T-helper 1 cell treated with Interleukin-12 subunit alpha and Interleukin-12 subunit beta and Interleukin-4 antibody, amounts not matched to agents 30 μg/mL and 1 μg/mL, for 36 hours (primary cell): ENCODE data around the gene SH3GL3.

Source experiments
- H3K27ac Mint-ChIP-seq: one replicate; pipeline ENCODE4 v1.8.0; 2021; ENCODE audit warnings: mild to moderate bottlenecking, mixed read lengths
- H3K27me3 Mint-ChIP-seq: one replicate; pipeline ENCODE4 v1.8.0; 2021; ENCODE audit warnings: low read depth, mixed read lengths
- H3K36me3 Mint-ChIP-seq: one replicate; pipeline ENCODE4 v1.8.0; 2021; ENCODE audit warnings: low read depth, mixed read lengths
- H3K4me1 Mint-ChIP-seq: one replicate; pipeline ENCODE4 v1.8.0; 2021; ENCODE audit warnings: low read depth, mixed read lengths
- H3K4me3 Mint-ChIP-seq: one replicate; pipeline ENCODE4 v1.8.0; 2021; ENCODE audit warnings: mild to moderate bottlenecking, moderate library complexity, mixed read lengths
- H3K9me3 Mint-ChIP-seq: one replicate; pipeline ENCODE4 v1.8.0; 2021; ENCODE audit warnings: mixed read lengths

The SH3GL3 gene

GRCh38 chr15:83444936-83445335 lies 2.2 kb upstream of the SH3GL3 start:
- peaks cover 2% of the 10 kb centered on the region for H3K36me3 Mint-ChIP-seq
- no peak overlapping the region for H3K4me3 Mint-ChIP-seq
- H3K4me1 Mint-ChIP-seq = peaks cover 9% of the 10 kb centered on the region
- H3K27ac Mint-ChIP-seq = no peak overlapping the region
- H3K27me3 Mint-ChIP-seq = peaks cover 42% of the 10 kb centered on the region
- no peaks in the 10 kb centered on the region for H3K9me3 Mint-ChIP-seq

DNA sequence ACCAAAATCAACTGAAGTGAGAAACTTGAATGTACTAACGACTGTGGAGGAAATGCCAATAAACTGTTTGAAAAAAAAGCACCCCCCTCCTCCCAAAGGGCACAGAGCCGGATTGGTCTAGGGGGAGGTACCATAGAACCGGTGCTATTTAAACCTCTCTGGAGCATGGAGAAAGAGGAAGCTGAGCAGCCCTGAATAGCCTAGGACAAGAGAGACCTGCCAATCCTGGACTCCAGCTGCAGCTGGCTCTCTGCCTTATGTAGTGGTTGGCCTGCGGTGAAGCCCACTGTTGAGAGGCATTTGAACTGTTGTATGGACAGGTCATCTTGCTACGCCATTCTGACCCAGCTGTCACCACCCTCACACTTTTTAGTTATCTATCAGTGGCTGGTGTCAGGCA lies 1.5 kb upstream of the SH3GL3 start:
- H3K27ac Mint-ChIP-seq = no peak overlapping the region
- H3K4me3 Mint-ChIP-seq = no peak overlapping the region
- peaks cover 2% of the 10 kb centered on the region for H3K36me3 Mint-ChIP-seq
- no peaks in the 10 kb centered on the region for H3K9me3 Mint-ChIP-seq
- peaks cover 9% of the 10 kb centered on the region for H3K4me1 Mint-ChIP-seq
- H3K27me3 Mint-ChIP-seq = peaks cover 42% of the 10 kb centered on the region

DNA sequence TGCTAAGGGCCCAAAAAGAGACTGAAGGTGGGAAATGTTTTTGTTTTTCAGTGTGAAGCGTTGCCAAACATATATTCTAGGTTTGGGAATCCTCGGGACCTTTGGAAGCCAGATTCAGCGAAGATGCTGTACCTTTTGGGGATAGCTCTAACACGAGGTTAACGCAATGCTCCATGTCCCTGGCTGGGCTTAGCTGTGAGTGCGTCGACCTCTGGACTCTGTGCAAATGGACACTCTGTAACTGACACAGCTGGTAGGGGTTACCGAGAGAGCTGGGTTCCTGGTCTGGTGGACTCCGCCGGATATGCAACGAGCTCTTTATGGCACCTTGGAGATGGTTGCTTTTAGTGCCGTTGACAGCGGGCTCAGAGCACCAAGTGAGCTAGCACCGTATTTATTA lies 724 bp upstream of the SH3GL3 start:
- H3K27ac Mint-ChIP-seq = no peak overlapping the region
- peaks cover 2% of the 10 kb centered on the region for H3K36me3 Mint-ChIP-seq
- H3K4me1 Mint-ChIP-seq = peaks cover 9% of the 10 kb centered on the region
- H3K9me3 Mint-ChIP-seq = no peaks in the 10 kb centered on the region
- peaks cover 42% of the 10 kb centered on the region for H3K27me3 Mint-ChIP-seq
- H3K4me3 Mint-ChIP-seq = peak overlapping the region; percentile 75

- Mint-ChIP-seq H3K4me1 (peaks cover 9% of the 10 kb centered on the region), H3K4me3 (no peak overlapping the region), H3K36me3 (peaks cover 2% of the 10 kb centered on the region), H3K27ac (no peak overlapping the region), H3K9me3 (no peaks in the 10 kb centered on the region), H3K27me3 (peaks cover 42% of the 10 kb centered on the region)
These were observed 2.1 kb downstream of the SH3GL3 start for GRCh38 chr15:83449250-83449671.

DNA sequence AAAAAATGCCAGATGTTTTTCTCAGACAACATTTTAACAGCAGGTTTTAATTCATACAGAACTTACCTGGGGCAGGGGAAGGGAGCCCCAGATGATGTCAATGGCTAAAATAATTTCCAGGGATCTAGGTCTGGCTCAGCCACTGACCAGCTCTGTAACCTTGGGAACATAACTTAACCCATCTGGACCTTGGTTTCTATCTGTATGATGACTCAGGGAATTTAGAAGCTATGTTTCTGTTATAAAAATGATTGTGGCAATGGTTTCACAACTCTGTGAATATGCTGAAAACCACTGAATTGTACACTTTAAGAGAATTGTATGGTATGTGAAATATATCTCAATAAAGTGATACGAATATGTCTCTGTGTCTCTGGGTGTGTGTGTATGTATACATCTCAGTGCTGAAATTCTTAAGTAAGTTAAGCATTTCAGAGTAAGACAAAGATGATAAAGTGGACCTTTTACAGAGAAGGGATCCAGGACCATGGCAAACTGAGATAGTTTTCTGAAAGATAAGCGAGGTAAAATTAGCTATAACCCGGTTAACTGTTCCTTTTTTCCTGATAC lies 2.9 kb downstream of the SH3GL3 start:
- H3K36me3 Mint-ChIP-seq = peaks cover 2% of the 10 kb centered on the region
- H3K27me3 Mint-ChIP-seq = peaks cover 41% of the 10 kb centered on the region

DNA sequence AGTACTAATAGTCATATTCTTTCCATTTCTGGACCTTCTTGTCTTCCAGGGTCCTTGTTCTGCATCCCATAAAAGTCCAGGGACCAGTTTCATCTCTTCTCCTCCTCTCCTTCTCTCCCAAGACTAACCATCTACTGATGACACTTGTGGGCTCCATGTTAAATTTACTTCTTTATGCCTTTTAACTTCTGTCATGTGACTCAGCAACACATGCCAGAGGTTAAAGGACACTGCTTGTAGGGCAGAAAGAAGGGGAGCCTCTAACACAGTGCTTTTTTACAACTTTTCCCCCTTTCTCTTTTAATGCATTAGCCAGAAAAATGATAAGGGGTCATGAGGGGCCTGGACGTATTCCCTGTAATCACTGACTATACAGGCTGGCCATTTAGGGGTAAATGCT lies 10.0 kb downstream of the SH3GL3 start:
- H3K4me1 Mint-ChIP-seq = no peaks in the 10 kb centered on the region
- H3K27me3 Mint-ChIP-seq = peaks cover under 1% of the 10 kb centered on the region
- no peak overlapping the region for H3K27ac Mint-ChIP-seq
- no peaks in the 10 kb centered on the region for H3K9me3 Mint-ChIP-seq
- no peak overlapping the region for H3K4me3 Mint-ChIP-seq
- no peaks in the 10 kb centered on the region for H3K36me3 Mint-ChIP-seq

More for the DNA sequence above, 2.9 kb downstream of the SH3GL3 start:
- peaks cover 9% of the 10 kb centered on the region for H3K4me1 Mint-ChIP-seq
- H3K9me3 Mint-ChIP-seq = no peaks in the 10 kb centered on the region
- no peak overlapping the region for H3K27ac Mint-ChIP-seq
- no peak overlapping the region for H3K4me3 Mint-ChIP-seq

GRCh38 chr15:83458381-83458780 lies 11.2 kb downstream of the SH3GL3 start:
- Mint-ChIP-seq H3K4me3 (no peak overlapping the region), H3K27me3 (peaks cover 3% of the 10 kb centered on the region), H3K36me3 (no peaks in the 10 kb centered on the region), H3K27ac (no peak overlapping the region), H3K9me3 (no peaks in the 10 kb centered on the region), H3K4me1 (no peaks in the 10 kb centered on the region)

DNA sequence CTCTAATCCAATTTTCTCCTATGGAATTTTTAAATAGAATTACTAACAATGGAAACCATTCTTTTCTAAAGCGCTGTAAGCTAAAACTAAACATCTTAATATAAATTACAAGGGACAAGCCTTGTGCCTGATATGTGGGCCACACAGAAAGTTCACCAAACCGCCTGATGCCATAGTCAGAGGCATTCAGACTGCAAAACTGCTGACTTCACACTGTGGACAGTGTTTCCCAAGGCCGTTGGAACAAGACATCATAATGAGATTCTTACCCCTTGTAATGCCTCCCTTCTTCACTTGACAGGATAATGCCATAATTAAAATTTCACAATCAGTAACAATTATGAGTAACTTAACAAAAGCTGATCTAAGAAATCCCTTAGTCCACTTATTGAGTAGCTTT lies 14.9 kb downstream of the SH3GL3 start:
- H3K4me1 Mint-ChIP-seq = no peaks in the 10 kb centered on the region

DNA sequence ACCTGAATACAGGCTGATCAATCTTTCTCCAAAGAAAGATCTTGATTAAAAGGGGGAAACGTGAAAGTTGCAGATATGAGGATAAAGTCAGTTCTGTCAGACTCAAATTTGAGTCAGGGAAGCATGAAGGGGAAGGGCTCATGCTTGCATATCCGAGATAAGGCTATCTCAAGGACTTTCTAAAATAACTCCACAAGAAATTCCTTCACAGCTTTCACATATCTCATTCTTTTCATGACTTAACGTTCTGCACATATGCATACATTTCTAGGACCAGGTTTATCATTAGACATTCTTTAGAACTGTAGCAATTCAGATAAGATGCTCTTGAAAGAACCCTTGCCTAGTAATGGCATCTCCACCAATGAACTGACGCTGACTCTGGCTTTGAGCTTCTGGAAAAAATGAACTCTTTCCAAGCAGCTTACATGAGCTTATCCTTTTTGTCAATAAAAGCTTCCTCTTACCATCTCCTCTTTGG lies 15.9 kb downstream of the SH3GL3 start:
- H3K27ac Mint-ChIP-seq = no peak overlapping the region
- peaks cover 3% of the 10 kb centered on the region for H3K27me3 Mint-ChIP-seq
- H3K4me1 Mint-ChIP-seq = no peaks in the 10 kb centered on the region
- H3K36me3 Mint-ChIP-seq = no peaks in the 10 kb centered on the region
- no peak overlapping the region for H3K4me3 Mint-ChIP-seq
- no peaks in the 10 kb centered on the region for H3K9me3 Mint-ChIP-seq

More for the DNA sequence above, 14.9 kb downstream of the SH3GL3 start:
- Mint-ChIP-seq H3K27ac (no peak overlapping the region), H3K27me3 (peaks cover 3% of the 10 kb centered on the region), H3K36me3 (no peaks in the 10 kb centered on the region), H3K9me3 (no peaks in the 10 kb centered on the region), H3K4me3 (no peak overlapping the region)

DNA sequence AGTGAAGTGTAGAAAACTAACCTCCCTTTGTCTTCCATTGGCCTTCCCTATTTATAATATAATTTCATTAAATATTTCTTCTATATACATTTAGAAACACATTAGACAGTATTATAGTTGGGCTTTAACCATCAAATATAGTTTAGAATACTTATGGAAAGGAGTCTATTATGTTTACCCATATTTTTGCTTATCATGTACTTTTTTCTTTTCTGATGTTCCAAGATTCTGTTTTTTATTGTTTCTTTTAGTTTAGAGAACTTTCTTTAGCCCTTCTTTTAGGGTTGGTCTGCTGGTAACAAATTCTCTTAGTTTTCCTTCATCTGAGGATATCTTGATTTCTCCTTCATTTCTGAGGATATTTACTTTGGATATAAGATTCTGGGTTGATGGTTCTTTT lies 23.7 kb downstream of the SH3GL3 start:
- Mint-ChIP-seq H3K4me1 (no peaks in the 10 kb centered on the region), H3K4me3 (no peak overlapping the region), H3K27me3 (peaks cover 3% of the 10 kb centered on the region), H3K27ac (no peak overlapping the region), H3K36me3 (no peaks in the 10 kb centered on the region), H3K9me3 (no peaks in the 10 kb centered on the region)

DNA sequence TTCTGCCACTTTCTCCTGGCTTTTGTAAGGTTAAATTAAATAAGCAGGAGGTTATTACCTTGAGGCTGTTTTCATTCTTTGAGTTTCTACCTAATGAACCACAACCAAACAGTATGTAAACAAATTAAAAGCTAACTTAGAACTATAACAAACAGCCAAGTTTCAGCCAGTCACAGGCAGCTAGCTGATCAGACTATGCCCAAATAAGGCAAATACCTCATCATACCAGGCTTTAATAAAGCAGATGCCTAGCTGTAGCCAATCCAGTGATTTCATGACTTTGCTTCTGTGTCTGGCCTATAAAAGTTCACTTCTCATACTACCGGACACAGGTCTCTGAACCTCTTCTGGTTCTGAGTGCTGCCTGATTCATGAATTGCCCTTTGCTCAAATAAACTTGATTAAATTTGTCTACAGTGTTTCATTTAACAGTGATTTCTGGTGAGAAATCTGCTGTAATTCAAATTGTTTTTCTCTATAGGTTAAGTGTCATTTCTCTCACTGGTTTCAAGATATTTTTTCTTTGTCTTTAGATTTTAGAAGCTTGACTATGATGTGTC lies 24.2 kb downstream of the SH3GL3 start:
- Mint-ChIP-seq H3K27ac (no peak overlapping the region), H3K36me3 (no peaks in the 10 kb centered on the region), H3K4me1 (no peaks in the 10 kb centered on the region), H3K9me3 (no peaks in the 10 kb centered on the region), H3K4me3 (no peak overlapping the region), H3K27me3 (peaks cover 3% of the 10 kb centered on the region)

DNA sequence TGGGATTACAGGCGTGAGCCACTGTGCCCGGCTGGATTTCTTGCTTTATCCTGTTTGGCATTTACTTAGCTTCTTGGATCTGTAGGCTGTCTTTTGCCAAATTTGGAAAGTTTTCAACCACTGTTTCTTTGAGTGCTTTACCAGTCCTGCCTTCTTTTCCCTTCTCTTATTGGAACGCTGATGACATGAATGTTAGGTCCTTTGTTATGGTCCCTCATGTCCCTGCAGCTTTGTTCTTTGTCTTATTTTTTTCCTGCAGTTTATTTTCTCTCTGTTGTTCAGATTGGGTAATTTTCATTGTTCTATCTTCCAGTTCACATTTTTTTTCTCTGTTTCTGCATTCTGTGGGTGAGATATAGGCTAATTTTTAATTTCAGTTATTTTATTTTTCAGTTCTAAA lies 25.0 kb downstream of the SH3GL3 start:
- Mint-ChIP-seq H3K36me3 (no peaks in the 10 kb centered on the region), H3K27me3 (peaks cover 3% of the 10 kb centered on the region), H3K4me3 (no peak overlapping the region), H3K9me3 (no peaks in the 10 kb centered on the region), H3K4me1 (no peaks in the 10 kb centered on the region), H3K27ac (no peak overlapping the region)

DNA sequence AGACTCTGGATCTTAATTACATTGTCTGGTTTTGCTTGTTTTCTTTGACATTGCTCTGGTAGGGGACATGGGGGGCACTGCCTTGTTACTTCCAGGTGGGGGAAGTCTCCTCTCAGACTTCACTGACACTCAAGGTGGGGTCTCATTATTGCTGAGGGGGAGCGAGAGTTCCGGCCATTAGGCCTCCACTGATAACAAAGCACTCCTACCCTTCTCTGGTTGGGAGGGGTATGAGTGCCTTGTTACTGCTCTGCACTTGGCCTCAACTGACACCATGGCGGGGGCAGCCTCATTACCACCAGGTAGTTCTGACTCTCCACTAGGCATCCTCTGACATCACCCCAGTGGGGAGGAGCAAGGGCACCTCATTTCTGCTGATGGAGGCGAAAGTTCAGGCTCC lies 25.7 kb downstream of the SH3GL3 start:
- no peak overlapping the region for H3K27ac Mint-ChIP-seq
- H3K4me3 Mint-ChIP-seq = no peak overlapping the region
- no peaks in the 10 kb centered on the region for H3K9me3 Mint-ChIP-seq
- no peaks in the 10 kb centered on the region for H3K36me3 Mint-ChIP-seq
- peaks cover 3% of the 10 kb centered on the region for H3K27me3 Mint-ChIP-seq
- H3K4me1 Mint-ChIP-seq = no peaks in the 10 kb centered on the region

DNA sequence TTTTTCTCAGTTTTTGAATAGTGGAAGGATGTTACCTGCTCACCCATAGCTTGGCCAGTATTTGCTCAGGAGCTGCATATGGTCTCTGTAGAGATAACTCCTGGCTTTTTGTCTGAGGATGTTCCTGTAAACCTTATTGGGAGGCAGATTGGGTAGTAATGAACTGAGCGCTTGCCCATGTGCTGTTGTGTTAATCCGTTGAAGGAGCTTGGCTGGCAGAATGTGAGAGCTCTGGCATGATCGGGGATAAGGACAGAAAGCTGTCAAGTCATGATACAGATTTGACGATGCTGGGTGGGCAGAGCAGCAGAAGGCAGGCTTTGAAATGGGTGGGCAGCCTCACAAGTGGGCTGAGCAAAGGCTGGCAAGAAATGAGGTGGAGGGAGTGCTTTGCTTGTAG lies 27.4 kb downstream of the SH3GL3 start:
- Mint-ChIP-seq H3K27me3 (no peaks in the 10 kb centered on the region), H3K4me3 (no peak overlapping the region), H3K9me3 (no peaks in the 10 kb centered on the region), H3K36me3 (no peaks in the 10 kb centered on the region), H3K27ac (no peak overlapping the region), H3K4me1 (no peaks in the 10 kb centered on the region)

- Mint-ChIP-seq H3K4me1 (no peaks in the 10 kb centered on the region), H3K36me3 (no peaks in the 10 kb centered on the region), H3K27ac (no peak overlapping the region), H3K4me3 (no peak overlapping the region), H3K27me3 (no peaks in the 10 kb centered on the region), H3K9me3 (no peaks in the 10 kb centered on the region)
These were observed 28.4 kb downstream of the SH3GL3 start for GRCh38 chr15:83475551-83475950.
